ENCODE results near the gene GNPTG.
A peak's percentile ranks its signal among the peaks of the same experiment; 100 is the strongest.

DNA sequence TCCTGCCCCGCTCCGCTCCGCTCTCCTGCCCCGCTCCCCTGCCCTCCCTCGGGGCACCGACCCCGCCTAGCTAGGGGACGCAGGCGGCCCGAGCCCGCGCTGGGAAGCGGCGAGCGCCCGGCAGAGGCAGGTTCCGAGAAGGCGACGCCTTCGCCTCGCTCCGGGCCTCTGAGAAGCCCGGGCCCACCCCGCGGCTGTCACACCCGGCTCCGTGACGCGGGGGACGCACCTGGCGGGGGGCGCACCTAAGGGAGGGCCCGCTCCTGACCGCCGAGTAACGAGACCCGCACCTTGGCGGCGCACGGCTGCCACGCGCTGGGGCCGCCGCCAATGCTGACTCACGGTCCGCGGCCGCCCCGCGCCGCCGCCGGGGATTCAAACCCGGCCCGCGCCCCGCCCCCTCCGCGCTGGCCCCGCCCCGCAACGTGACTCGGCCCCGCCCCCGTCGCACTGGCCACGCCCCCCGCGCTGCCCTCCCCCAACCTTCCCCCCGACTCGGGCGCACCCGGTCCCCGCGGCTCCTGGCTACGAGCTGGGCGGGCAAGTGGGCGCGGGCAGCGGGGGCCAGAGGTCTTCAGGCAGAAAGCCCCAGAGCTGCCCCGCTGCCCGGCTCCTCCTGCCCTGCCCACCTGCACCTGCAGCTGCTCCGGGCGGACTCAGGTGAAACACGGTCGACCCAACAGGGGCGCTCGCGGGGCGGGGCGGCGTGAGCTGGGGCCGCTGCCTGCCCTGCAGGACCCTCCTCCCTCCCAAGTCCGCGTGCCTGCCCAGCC, 27.8 kb downstream of the GNPTG start:
- TF ChIP-seq, protein P1, sequence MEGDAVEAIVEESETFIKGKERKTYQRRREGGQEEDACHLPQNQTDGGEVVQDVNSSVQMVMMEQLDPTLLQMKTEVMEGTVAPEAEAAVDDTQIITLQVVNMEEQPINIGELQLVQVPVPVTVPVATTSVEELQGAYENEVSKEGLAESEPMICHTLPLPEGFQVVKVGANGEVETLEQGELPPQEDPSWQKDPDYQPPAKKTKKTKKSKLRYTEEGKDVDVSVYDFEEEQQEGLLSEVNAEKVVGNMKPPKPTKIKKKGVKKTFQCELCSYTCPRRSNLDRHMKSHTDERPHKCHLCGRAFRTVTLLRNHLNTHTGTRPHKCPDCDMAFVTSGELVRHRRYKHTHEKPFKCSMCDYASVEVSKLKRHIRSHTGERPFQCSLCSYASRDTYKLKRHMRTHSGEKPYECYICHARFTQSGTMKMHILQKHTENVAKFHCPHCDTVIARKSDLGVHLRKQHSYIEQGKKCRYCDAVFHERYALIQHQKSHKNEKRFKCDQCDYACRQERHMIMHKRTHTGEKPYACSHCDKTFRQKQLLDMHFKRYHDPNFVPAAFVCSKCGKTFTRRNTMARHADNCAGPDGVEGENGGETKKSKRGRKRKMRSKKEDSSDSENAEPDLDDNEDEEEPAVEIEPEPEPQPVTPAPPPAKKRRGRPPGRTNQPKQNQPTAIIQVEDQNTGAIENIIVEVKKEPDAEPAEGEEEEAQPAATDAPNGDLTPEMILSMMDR (IDR thresholded peaks at IDR 0.05), result peak; percentile 60; the same call in 1 of the 2 replicates
- no peak for TF ChIP-seq ZFX (IDR thresholded peaks at IDR 0.05; ENCODE audit: borderline replicate concordance)
